GM18873 (cell line): ENCODE data around the gene POP7.
"Not testable (repeated sequence)": the region's sequence is repeated elsewhere in the genome, so short reads cannot be mapped to it uniquely, and the experiment has no call there.

ENCODE experiments used
- ATAC-seq: cut with Tn5 transposase; IDR thresholded peaks from one replicate; pipeline ENCODE4 v1.9.1; 2021; ENCODE audit warnings: mild to moderate bottlenecking, moderate library complexity, moderate number of reproducible peaks; ENCODE audit not compliant: unreplicated experiment, low FRiP score

The POP7 gene

DNA sequence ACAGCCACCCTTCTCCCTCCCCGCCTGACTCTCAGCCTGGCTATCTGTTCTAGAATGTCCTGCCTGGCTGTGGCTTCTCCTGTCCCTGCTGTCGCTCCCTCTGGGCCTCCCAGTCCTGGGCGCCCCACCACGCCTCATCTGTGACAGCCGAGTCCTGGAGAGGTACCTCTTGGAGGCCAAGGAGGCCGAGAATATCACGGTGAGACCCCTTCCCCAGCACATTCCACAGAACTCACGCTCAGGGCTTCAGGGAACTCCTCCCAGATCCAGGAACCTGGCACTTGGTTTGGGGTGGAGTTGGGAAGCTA, 15.5 kb downstream of the POP7 start:
- ATAC-seq = no peak

DNA sequence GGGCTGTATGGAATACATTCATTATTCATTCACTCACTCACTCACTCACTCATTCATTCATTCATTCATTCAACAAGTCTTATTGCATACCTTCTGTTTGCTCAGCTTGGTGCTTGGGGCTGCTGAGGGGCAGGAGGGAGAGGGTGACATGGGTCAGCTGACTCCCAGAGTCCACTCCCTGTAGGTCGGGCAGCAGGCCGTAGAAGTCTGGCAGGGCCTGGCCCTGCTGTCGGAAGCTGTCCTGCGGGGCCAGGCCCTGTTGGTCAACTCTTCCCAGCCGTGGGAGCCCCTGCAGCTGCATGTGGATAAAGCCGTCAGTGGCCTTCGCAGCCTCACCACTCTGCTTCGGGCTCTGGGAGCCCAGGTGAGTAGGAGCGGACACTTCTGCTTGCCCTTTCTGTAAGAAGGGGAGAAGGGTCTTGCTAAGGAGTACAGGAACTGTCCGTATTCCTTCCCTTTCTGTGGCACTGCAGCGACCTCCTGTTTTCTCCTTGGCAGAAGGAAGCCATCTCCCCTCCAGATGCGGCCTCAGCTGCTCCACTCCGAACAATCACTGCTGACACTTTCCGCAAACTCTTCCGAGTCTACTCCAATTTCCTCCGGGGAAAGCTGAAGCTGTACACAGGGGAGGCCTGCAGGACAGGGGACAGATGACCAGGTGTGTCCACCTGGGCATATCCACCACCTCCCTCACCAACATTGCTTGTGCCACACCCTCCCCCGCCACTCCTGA, 16.7 kb downstream of the POP7 start:
- ATAC-seq = no peak

DNA sequence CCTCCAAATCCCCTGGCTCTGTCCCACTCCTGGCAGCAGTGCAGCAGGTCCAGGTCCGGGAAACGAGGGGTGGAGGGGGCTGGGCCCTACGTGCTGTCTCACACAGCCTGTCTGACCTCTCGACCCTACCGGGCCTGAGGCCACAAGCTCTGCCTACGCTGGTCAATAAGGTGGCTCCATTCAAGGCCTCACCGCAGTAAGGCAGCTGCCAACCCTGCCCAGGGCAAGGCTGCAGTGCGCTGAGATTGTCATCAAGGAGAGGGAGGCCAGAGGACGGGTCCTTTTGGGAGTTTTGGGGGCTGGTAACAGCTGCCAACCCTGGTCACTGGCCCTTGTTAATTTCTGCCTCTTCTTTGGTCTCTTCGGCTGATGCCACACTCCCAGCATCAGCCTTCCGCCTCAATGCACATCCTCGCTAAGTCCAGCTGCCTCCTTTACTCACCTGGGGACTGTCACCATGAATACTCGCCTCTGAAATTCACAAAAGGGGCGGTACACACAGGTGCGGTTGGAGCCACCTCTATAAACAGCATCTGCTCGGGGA, 17.9 kb downstream of the POP7 start:
- no peak for ATAC-seq

DNA sequence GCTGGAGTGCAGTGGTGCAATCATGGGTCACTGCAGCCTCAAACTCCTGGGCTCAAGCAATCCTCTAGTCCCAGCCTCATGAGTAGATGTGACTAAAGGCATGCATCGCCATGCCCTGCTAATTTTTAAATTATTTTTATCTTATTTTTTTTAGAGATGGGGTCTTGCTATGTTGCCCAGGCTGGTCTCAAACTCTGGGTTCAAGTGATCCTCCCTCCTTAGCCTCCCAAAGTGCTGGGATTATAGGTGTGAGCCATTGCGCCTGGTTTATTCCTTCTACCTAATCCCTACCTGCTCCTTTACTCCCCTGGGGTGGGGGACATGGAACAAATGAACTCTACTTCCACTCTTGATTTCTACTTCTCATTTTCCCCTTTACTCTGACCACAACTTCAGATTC, 18.4 kb downstream of the POP7 start:
- not testable (repeated sequence) for ATAC-seq

DNA sequence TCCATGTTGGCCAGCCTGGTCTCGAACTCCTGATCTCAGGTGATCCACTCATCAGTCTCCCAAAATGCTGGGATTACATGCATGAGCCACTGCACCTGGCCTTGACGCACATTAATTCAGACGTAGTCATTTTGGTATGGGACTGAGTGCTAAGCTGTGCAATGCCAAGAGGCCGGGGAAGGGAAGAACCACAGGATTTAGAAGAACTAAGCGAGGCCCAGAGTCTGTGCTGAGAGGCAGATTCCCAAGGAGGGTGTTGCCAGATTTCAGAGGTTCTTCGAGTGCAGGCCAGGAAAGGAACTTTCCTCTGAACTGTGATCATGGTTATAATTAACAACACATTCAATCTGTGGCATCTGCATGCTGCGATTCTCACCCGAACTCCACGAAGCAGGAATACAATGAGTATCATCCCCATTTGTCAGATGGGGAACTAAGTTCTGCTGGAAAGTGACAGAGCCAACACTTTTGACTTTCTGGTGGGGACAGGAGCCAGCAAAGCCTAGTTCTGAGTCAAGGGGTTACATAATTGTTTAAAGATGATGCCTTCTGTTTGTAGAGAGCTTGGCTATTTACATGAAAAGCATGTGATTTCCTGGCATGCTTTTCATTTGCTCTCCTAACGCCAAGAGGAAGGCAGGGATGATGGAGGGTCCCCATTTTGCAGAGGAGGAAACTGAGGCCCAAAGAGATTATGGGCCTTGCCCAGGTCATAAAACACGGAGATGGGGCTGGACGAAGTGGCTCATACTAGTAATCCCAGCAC, 21.3 kb downstream of the POP7 start:
- no peak for ATAC-seq

DNA sequence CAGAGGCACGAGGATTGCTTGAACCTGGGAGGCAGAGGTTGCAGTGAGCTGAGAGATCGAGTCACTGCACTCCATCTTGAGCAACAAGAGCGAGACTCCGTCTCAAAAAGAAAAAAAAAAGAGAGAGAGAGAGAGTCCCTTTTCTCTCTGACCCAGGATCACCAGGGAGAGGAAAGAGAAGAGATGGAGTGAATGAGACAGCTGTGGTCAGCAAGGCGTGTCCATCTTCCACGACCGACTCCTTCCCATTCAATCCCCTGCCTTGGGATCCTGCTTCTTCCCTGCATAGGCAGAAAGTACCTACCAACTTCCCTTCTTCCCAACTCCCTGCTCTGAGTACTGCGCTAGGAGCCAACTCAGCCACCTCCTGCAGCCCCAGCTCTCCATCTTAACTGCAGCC, 22.3 kb downstream of the POP7 start:
- ATAC-seq = no peak

DNA sequence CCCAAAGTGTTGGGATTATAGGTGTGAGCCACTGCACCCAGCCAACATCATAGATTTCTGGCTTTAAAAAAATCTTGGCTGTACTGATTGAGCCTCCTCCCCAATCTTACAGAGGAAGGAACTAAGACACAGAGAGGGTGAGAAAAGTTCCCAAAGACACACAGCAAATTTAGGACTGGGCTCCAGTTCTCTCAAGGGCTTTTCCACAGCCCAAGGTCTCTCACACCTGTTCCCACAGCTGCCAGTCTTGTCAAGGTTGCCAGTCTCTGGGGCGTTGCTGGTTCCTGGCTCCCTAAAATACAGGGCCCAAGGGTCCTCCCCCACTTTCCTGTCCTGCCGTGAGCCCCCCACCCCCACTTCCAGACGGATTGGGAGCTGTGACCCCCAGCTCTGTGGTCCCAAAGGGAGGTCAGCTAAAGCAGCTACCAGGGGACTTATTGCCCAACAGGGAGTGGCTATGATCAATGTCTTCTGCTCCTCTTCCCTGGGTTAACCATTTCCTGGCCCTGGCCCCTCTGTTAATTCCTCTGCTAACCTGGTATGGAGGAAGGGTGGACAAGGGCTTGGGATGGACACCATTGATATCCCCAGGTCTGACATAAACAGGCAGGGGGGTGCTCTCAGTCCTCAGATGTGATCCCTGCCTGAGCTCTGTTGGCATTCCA, 24.3 kb downstream of the POP7 start:
- ATAC-seq = no peak

DNA sequence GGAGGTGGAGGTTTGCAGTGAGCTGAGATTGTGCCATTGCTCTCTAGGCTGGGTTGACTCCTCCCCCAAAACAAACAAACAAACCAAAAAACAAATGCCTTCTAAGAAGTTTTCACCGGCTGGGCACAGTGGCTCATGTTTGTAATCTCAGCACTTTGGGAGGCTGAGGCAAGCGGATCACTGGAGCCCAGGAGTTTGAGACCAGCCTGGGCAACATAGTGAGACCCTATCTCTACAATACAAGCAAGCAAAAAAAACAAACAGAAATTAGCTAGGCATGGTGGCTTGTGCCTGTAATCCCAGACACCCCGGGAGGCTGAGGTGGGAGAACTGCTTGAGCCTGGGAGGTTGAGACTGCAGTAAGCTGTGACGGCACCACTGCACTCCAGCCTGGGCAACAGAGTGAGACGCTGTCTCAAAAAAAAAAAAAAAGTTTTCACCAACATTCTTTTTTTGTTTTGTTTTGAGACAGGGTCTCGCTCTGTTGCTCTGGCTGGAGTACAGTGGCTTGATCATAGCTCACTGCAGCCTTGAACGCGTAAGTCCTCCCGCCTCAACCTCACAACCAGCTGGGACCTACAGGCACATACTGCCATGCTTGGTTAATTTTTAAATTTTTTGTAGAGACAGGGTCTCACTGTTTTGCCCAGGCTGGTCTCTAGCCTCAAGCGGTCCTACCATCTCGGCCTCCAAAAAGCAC, 26.2 kb downstream of the POP7 start:
- no peak for ATAC-seq

DNA sequence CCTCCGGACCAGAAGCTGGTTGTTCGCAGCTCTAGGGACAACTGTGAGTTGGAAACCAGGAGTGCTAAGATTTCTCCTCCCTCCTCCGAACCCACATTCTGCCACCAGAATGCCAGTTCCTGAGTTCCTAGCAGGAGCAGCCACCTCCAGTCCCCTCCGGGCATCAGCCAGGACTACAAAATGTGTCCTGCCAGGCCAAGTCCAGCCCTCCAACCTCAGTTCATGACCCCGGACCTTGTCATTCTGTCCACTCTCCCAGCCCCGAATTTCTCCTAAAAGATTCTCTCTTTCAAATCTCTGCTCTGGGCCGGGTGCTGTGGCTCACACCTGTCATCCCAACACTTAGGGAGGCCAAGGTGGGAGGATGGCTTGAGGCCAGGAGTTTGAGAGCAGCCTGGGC, 29.8 kb downstream of the POP7 start:
- no peak for ATAC-seq

DNA sequence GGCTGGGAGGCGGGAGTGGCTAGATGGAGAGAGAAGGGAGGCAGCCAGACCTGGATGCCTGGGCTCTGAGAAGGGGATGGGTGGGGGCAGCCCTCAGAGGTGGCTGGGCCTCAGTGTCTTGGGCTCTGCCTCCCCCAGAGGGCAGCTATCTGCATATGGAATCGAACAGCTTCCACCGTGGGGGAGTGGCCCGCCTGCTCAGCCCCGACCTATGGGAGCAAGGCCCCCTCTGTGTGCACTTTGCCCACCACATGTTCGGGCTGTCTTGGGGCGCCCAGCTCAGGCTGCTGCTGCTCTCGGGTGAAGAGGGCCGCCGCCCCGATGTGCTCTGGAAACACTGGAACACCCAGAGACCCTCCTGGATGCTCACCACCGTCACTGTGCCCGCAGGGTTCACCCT, 30.8 kb downstream of the POP7 start:
- no peak for ATAC-seq

DNA sequence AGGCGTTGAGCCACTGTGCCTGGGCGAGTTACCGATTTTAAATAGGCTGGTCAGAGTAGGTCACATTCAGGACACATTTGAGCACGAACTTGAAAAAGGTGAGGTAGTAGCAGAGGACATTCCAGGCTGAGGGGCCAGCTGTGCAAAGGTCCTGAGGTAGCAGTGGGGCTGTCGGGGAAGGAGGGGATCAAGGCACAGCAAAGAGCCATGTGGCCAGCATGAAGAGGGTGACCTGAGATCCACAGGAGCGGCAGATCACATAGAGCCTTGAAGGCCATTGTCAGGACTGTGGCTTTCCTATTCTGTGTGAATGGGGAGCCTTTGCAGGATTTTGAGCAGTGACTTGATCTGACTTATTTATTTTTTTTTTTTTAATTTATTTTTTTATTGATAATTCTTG, 34.0 kb downstream of the POP7 start:
- no peak for ATAC-seq

DNA sequence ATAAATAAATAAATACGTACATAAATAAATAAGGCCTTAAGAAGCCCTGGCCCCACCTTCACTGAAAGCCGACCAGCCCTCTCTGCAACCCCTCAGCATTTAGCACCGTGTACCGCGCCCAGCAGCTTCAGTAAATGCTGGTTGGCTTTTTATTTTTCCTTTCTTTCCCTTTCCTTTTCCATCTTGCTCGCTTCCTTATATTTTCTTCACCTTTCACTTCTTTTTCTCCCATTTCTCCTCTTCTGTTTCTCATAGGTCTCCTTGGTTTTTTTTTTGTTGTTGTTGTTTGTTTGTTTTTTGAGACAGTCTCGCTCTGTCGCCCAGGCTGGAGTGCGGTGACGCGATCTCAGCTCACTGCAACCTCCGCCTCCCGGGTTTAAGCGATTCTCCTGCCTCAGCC, 38.7 kb downstream of the POP7 start:
- no peak for ATAC-seq

DNA sequence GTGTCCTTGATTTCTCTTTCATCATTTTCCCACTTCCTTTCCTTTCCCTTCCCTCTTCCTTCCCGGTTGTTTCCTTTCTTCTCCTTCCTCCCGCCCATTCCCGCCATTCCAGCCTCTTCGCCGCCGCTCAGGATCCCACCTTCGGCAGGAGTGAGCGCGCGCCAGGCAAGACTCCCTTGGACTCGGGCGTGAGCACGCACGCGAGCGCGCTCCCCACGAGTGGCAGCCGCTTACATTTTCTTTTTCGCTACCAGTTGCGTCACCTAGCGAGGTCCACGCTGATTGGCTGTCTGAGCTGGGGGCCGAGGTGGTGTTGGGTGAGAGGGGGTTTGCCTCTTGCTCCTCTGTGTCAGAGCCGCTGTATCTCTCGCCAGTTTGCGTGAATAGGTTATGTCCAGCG, 39.3 kb downstream of the POP7 start:
- ATAC-seq = no peak

DNA sequence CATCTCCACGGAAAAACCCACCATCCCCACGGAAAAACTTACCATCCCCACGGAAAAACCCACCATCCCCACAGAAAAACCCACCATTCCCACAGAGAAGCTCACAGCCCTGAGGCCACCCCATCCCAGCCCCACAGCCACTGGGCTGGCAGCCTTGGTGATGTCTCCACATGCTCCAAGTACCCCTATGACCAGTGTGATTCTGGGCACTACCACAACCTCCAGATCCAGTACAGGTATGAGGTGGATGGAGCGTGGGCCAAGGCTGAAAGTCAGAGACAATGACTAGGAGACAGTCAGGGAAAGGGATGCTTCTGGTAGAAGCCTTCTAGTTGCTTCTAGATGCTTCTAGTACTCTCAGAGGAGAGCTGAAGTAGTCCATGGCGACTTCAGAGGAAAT, 47.1 kb downstream of the POP7 start:
- no peak for ATAC-seq

DNA sequence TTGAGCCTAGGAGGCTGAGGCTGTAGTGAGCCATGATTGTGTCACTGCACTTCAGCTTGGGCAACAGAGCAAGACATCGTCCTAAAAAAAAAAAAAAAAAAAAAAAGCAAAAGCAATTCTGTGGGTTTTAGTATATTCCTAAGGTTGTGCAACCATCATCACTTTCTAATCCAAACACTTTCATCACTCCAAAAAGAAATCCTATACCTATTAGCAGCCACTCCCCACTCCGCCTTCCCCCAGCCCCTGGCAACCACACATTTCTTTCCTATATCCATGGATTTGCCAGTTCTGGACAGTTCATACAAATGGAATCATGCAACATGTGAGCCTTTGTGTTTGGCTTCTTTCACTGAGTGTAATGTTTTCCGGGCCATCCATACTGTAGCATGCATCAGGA, 47.8 kb downstream of the POP7 start:
- no peak for ATAC-seq
